ENCODE data around the gene SCN4A. TPM values are rescaled to one million over a fixed set of nuclear protein-coding genes. Genes with fewer than 3 reads are reported as not detected.
"Not testable (repeated sequence)": the region's sequence is repeated elsewhere in the genome, so short reads cannot be mapped to it uniquely, and the experiment has no call there.

The SCN4A gene
- total RNA-seq, 1 experiment from 2014 or later, result 1.4 TPM

DNA sequence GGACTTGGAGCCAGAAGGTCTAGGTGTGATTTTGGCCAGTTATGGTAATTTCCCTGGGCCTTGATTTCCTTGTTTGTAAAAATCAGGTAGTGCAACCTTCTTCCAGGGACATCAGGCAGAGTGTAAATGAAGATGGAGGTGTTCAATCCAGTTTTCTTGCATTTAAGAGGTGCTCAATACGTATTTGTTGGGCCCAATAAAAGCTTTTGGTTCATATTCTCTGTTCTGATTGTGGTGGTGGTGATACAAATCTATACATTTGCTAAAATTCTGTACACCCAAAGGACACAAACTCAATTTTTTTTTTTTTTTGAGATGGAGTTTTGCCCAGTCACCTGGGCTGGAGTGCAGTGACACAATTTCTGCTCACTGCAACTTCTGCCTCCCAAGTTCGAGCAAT is 46.6 kb downstream of the SCN4A start:
- H3F3A ChIP-seq (ENCODE audit: insufficient read depth, low read depth), result no peaks in the 10 kb centered on the region

GRCh38 chr17:63925615-63926014 is 47.1 kb downstream of the SCN4A start:
- Histone ChIP-seq H4K20me1 (ENCODE audit: insufficient read depth) (no peaks in the 10 kb centered on the region), H3K4me1 (replicated peaks; ENCODE audit: insufficient read depth) (no peaks in the 10 kb centered on the region), H3K9me2 (ENCODE audit: insufficient read depth) (no peaks in the 10 kb centered on the region), H2AFZ (no peak overlapping the region), H3F3A (ENCODE audit: insufficient read depth, low read depth) (no peaks in the 10 kb centered on the region), H3K36me3 (ENCODE audit: low read depth) (no peaks in the 10 kb centered on the region), H3K79me2 (ENCODE audit: low read depth) (no peaks in the 10 kb centered on the region), H3K9me3 (ENCODE audit: insufficient read depth, low read depth) (no peaks in the 10 kb centered on the region), H3K4me3 (no peak overlapping the region), H3K27me3 (ENCODE audit: insufficient read depth, low read depth) (no peaks in the 10 kb centered on the region), H3K4me2 (no peak overlapping the region), H3K27ac (no peak overlapping the region)
- ChIA-PET POLR2A (ENCODE audit: unreplicated experiment) (no interaction called here), CTCF (no interaction called here)
- TF ChIP-seq, protein P1, sequence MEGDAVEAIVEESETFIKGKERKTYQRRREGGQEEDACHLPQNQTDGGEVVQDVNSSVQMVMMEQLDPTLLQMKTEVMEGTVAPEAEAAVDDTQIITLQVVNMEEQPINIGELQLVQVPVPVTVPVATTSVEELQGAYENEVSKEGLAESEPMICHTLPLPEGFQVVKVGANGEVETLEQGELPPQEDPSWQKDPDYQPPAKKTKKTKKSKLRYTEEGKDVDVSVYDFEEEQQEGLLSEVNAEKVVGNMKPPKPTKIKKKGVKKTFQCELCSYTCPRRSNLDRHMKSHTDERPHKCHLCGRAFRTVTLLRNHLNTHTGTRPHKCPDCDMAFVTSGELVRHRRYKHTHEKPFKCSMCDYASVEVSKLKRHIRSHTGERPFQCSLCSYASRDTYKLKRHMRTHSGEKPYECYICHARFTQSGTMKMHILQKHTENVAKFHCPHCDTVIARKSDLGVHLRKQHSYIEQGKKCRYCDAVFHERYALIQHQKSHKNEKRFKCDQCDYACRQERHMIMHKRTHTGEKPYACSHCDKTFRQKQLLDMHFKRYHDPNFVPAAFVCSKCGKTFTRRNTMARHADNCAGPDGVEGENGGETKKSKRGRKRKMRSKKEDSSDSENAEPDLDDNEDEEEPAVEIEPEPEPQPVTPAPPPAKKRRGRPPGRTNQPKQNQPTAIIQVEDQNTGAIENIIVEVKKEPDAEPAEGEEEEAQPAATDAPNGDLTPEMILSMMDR (conservative IDR thresholded peaks at IDR 0.05), result no peak
- no peak for TF ChIP-seq EZH2 (IDR thresholded peaks at IDR 0.05; ENCODE audit: low read depth)
- intact Hi-C loops (cut with micrococcal nuclease; ENCODE audit: unreplicated experiment), result no loop called here
- BruUV-seq (replicated peaks), result no TSS peak
- no peak for DNase-seq

More for the DNA sequence above, 46.6 kb downstream of the SCN4A start:
- H3K4me1 ChIP-seq (replicated peaks; ENCODE audit: insufficient read depth), result no peaks in the 10 kb centered on the region
- no peak for DNase-seq
- intact Hi-C loops (cut with micrococcal nuclease; ENCODE audit: unreplicated experiment), result no loop called here
- no peaks in the 10 kb centered on the region for H3K79me2 ChIP-seq (ENCODE audit: low read depth)
- H3K27ac ChIP-seq, result no peak overlapping the region
- H2AFZ ChIP-seq, result no peak overlapping the region
- no peaks in the 10 kb centered on the region for H3K9me3 ChIP-seq (ENCODE audit: insufficient read depth, low read depth)
- BruUV-seq (replicated peaks), result no TSS peak
- ChIA-PET CTCF (no interaction called here), POLR2A (ENCODE audit: unreplicated experiment) (no interaction called here)
- H4K20me1 ChIP-seq (ENCODE audit: insufficient read depth), result no peaks in the 10 kb centered on the region
- H3K4me3 ChIP-seq, result no peak overlapping the region
- H3K27me3 ChIP-seq (ENCODE audit: insufficient read depth, low read depth), result no peaks in the 10 kb centered on the region
- no peak for TF ChIP-seq EZH2 (IDR thresholded peaks at IDR 0.05; ENCODE audit: low read depth)
- TF ChIP-seq, protein P1 (conservative IDR thresholded peaks at IDR 0.05), result no peak
- H3K4me2 ChIP-seq, result no peak overlapping the region
- H3K36me3 ChIP-seq (ENCODE audit: low read depth), result no peaks in the 10 kb centered on the region
- H3K9me2 ChIP-seq (ENCODE audit: insufficient read depth), result no peaks in the 10 kb centered on the region

DNA sequence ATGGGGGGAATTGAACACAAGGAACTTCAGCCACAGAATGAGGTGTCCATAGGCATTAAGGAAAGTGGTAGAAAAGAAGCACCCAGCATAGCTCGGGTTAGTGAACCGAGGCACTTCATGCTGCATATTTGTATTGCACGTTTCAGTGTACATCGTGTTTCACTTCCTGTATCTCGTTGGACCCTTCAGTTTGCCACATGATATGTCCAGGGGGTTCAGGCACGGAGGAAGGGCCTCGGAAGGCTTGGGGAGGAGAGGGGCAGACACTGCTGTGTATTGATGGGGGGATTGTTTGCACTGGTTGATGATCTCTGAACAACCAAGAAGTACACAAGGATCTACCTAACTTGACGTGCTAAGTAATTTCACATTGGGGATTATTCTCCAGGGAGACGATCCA is 50.3 kb downstream of the SCN4A start:
- H3K27ac ChIP-seq; DNase-seq; H3K36me3 ChIP-seq (ENCODE audit: low read depth); H3K9me2 ChIP-seq (ENCODE audit: insufficient read depth); H3F3A ChIP-seq (ENCODE audit: insufficient read depth, low read depth); POLR2A ChIA-PET (ENCODE audit: unreplicated experiment); H2AFZ ChIP-seq; H4K20me1 ChIP-seq (ENCODE audit: insufficient read depth); H3K79me2 ChIP-seq (ENCODE audit: low read depth); H3K27me3 ChIP-seq (ENCODE audit: insufficient read depth, low read depth); H3K4me1 ChIP-seq (replicated peaks; ENCODE audit: insufficient read depth); BruUV-seq (replicated peaks); H3K4me2 ChIP-seq; intact Hi-C loops (cut with micrococcal nuclease; ENCODE audit: unreplicated experiment); CTCF ChIA-PET; H3K4me3 ChIP-seq; H3K9me3 ChIP-seq (ENCODE audit: insufficient read depth, low read depth): not testable (repeated sequence)

GRCh38 chr17:63920779-63921178 is 51.9 kb downstream of the SCN4A start:
- BruUV-seq (replicated peaks), result not testable (repeated sequence)

GRCh38 chr17:63920050-63920449 is 52.7 kb downstream of the SCN4A start:
- H3K9me3 ChIP-seq (ENCODE audit: insufficient read depth, low read depth); DNase-seq; H3K4me3 ChIP-seq; H3K4me1 ChIP-seq (replicated peaks; ENCODE audit: insufficient read depth); H4K20me1 ChIP-seq (ENCODE audit: insufficient read depth); H3K27ac ChIP-seq; H3K36me3 ChIP-seq (ENCODE audit: low read depth); H3K79me2 ChIP-seq (ENCODE audit: low read depth); H3K9me2 ChIP-seq (ENCODE audit: insufficient read depth); H3K4me2 ChIP-seq; H2AFZ ChIP-seq; BruUV-seq (replicated peaks); intact Hi-C loops (cut with micrococcal nuclease; ENCODE audit: unreplicated experiment); H3F3A ChIP-seq (ENCODE audit: insufficient read depth, low read depth): not testable (repeated sequence)
- peaks cover 18% of the 10 kb centered on the region; the same call in 1 of the 2 replicates for H3K27me3 ChIP-seq (ENCODE audit: insufficient read depth, low read depth)
- ChIA-PET POLR2A (ENCODE audit: unreplicated experiment) (interaction anchor here (0.7 kb wide), 1 partner anchor 1274 kb away, joined by 3 read pairs; no protein-coding TSS in a partner anchor), CTCF (interaction anchor here (0.5 to 3.2 kb wide), 11 partner anchors 19 to 429 kb away, joined by 3 to 21 read pairs (median 5); no protein-coding TSS in a partner anchor)

More at GRCh38 chr17:63920779-63921178, 51.9 kb downstream of the SCN4A start:
- CTCF ChIA-PET, result interaction anchor here (0.6 to 2.8 kb wide), 3 partner anchors 17 to 391 kb away, joined by 3 to 15 read pairs (median 4); no protein-coding TSS in a partner anchor
- H3K36me3 ChIP-seq (ENCODE audit: low read depth); H4K20me1 ChIP-seq (ENCODE audit: insufficient read depth); H3K4me1 ChIP-seq (replicated peaks; ENCODE audit: insufficient read depth); H3K9me2 ChIP-seq (ENCODE audit: insufficient read depth); H3K9me3 ChIP-seq (ENCODE audit: insufficient read depth, low read depth); H3K79me2 ChIP-seq (ENCODE audit: low read depth); H3F3A ChIP-seq (ENCODE audit: insufficient read depth, low read depth); H2AFZ ChIP-seq; H3K4me2 ChIP-seq; POLR2A ChIA-PET (ENCODE audit: unreplicated experiment); H3K4me3 ChIP-seq; DNase-seq; intact Hi-C loops (cut with micrococcal nuclease; ENCODE audit: unreplicated experiment); H3K27ac ChIP-seq: not testable (repeated sequence)
- peaks cover 13% of the 10 kb centered on the region; the same call in 1 of the 2 replicates for H3K27me3 ChIP-seq (ENCODE audit: insufficient read depth, low read depth)

All from PC-9 (cell line).